GM12878 (cell line): ENCODE measurements around the gene BIRC7. TPM values are rescaled to one million over a fixed set of nuclear protein-coding genes. Genes with fewer than 3 reads are reported as not detected.

Experiments
- ATAC-seq: fragments of 200-7000 bp; cut with Tn5 transposase; 3 replicates; pipeline ENCODE4 v1.9.1; 2020; ENCODE audit warnings: mild to moderate bottlenecking, moderate library complexity
- BruUV-seq: library from RNA; stranded (reverse); fragments of 400-500 nt; replicated peaks from 2 replicates; lab custom pipeline; 2021; lab: Mats Ljungman, UMichigan
- CTCF ChIA-PET: fragments of 300-600 bp; sonication (Branson Sonifier 250); formaldehyde crosslinking; extraction: SDS; loops from one replicate; lab custom pipeline; 2021; ENCODE audit warnings: inconsistent platforms; lab: Yijun Ruan, JAX
- POLR2A ChIA-PET: fragments of 350-600 bp; formaldehyde crosslinking; extraction: SDS; loops from one replicate; lab custom pipeline; 2021; ENCODE audit warnings: inconsistent platforms; lab: Charles Lee
- RAD21 ChIA-PET: fragments of 300-600 bp; sonication (Branson Sonifier 250); formaldehyde crosslinking; loops from one replicate; lab custom pipeline; 2023; ENCODE audit warnings: antibody characterized with exemption; ENCODE audit not compliant: unreplicated experiment; lab: Charles Lee
- SMC1A ChIA-PET: fragments of 300-600 bp; sonication (Branson Sonifier 250); formaldehyde crosslinking; loops from one replicate; lab custom pipeline; 2023; ENCODE audit not compliant: unreplicated experiment, uncharacterized antibody; lab: Charles Lee
- DNase-seq: peaks from one replicate; pipeline ENCODE4 v3.0.0-alpha.2; 2011; ENCODE audit warnings: low read depth, low spot score
- FAIRE-seq: peaks from 3 replicates; lab custom pipeline; 2011; peaks lifted over from hg19 to GRCh38; lab: Jason Lieb, UNC
- H2AFZ ChIP-seq: 2 replicates; pipeline ENCODE4 v1.6.0; 2011; ENCODE audit warnings: low read depth, low read length, control low read depth; ENCODE audit not compliant: control insufficient read depth
- H3K27ac ChIP-seq: 2 replicates; pipeline ENCODE4 v1.5.1; 2011; ENCODE audit warnings: control low read depth; ENCODE audit not compliant: control insufficient read depth, insufficient read depth
- H3K27me3 ChIP-seq, 2 experiments: replicated peaks in 1 of 2; 2 replicates each; pipeline versions ENCODE4 v1.6.0 to v1.6.1; 2011; ENCODE audit warnings: low read length in 1 of 2; ENCODE audit not compliant: control insufficient read depth in 2 of 2, insufficient read depth in 2 of 2
- H3K36me3 ChIP-seq, 2 experiments: 2 replicates each; pipeline ENCODE4 v1.5.1; 2011; ENCODE audit warnings: low read length in 1 of 2; ENCODE audit not compliant: control insufficient read depth in 2 of 2, insufficient read depth in 2 of 2
- H3K4me1 ChIP-seq: 2 replicates; pipeline ENCODE4 v1.6.1; 2011; ENCODE audit warnings: mild to moderate bottlenecking, low read length, moderate library complexity, mixed read lengths; ENCODE audit not compliant: control insufficient read depth, insufficient read depth
- H3K4me2 ChIP-seq: 2 replicates; pipeline ENCODE4 v1.6.0; 2011; ENCODE audit warnings: control low read depth; ENCODE audit not compliant: control insufficient read depth, insufficient read depth
- H3K4me3 ChIP-seq: fragments of 200-600 bp; sonication (generic); 2 replicates; pipeline ENCODE4 v1.5.1; 2016
- H3K79me2 ChIP-seq: 2 replicates; pipeline ENCODE4 v1.6.0; 2011; ENCODE audit warnings: low read length; ENCODE audit not compliant: control insufficient read depth, insufficient read depth
- H3K9ac ChIP-seq: 2 replicates; pipeline ENCODE4 v1.8.0; 2011; ENCODE audit warnings: low read length, control low read depth, mixed read lengths; ENCODE audit not compliant: control insufficient read depth, insufficient read depth
- H3K9me3 ChIP-seq: replicated peaks from 3 replicates; pipeline ENCODE4 v1.5.1; 2011; ENCODE audit warnings: mild to moderate bottlenecking, low read length; ENCODE audit not compliant: control insufficient read depth, insufficient read depth
- H4K20me1 ChIP-seq: 2 replicates; pipeline ENCODE4 v1.6.0; 2011; ENCODE audit not compliant: control insufficient read depth, insufficient read depth
- CEBPB ChIP-seq, 2 experiments: fragments of 150-350 bp in 1 of 2; IDR thresholded peaks; 2 replicates each; pipeline ENCODE4 v1.6.1; 2012 to 2014; ENCODE audit warnings: low read depth in 2 of 2, low read length in 2 of 2, borderline replicate concordance in 1 of 2, inconsistent platforms in 1 of 2
- POLR2A ChIP-seq: IDR thresholded peaks from 2 replicates; pipeline ENCODE4 v1.6.1; 2011; ENCODE audit warnings: low read depth, mild to moderate bottlenecking, low read length
- WGBS: methylation state at CpG from one replicate; pipeline ENCODE4 v1.1.6; 2016; ENCODE audit warnings: low lambda C conversion rate; ENCODE audit not compliant: insufficient replicate concordance, insufficient coverage; ENCODE audit errors: missing lambda C conversion rate; 5-methylcytosine and 5-hydroxymethylcytosine counted together
- in situ Hi-C: fragments of 300-500 bp; cut with MboI; formaldehyde crosslinking; loops from 9 replicates; pipeline ENCODE4 v1.14.3; 2018; ENCODE audit warnings: mixed read lengths
- intact Hi-C: fragments of 100-400 bp; cut with micrococcal nuclease; formaldehyde crosslinking; loops from one replicate; pipeline ENCODE4 v1.14.2; 2022; ENCODE audit not compliant: unreplicated experiment
- microRNA counts: library from miRNA; unstranded; fragments of <30 nt; microRNA quantifications from one replicate; lab custom pipeline; 2016
- microRNA-seq: library from miRNA; unstranded; fragments of <30 nt; microRNA quantifications from one replicate; pipeline ENCODE4, GENCODE V29; 2018
- polyA plus RNA-seq, 11 experiments: library from polyadenylated mRNA; depleted of rRNA in 4 of 11; unstranded in 6 of 11; stranded (reverse) in 5 of 11; fragments of >200 nt; fragmentation: Nextera tagmentation in 4 of 11; fragmentation: Illumina TruSeq in 1 of 11; extraction: Ambion mirVana in 4 of 11; extraction: Trizol in 1 of 11; gene quantifications; 1 replicate in 1 of 11; 2 replicates in 10 of 11; pipeline versions ENCODE4 v1.2.1 to v1.2.3, GENCODE V29; 2011 to 2016; ENCODE audit warnings: inconsistent platforms in 2 of 11, missing spikeins in 2 of 11, low read depth in 1 of 11
- small RNA-seq: library from RNA; depleted of rRNA; stranded (forward); fragments of <200 nt; gene quantifications from one replicate; pipeline ENCODE3, GENCODE V24; 2014
- total RNA-seq, 4 experiments: library from RNA; depleted of rRNA in 3 of 4; stranded (reverse); fragments of >200 nt in 3 of 4; fragmentation: Illumina TruSeq in 1 of 4; extraction: Trizol in 1 of 4; gene quantifications; 2 replicates each; pipeline versions ENCODE4 v1.2.1 to v1.2.3, GENCODE V29; 2013 to 2021

The BIRC7 gene
- total and polyA plus RNA-seq, 10 of the 15 experiments (the other 5 are each of a cell fraction or from before 2014, with no cell fraction given), result 0.31 TPM; not detected in 9

DNA sequence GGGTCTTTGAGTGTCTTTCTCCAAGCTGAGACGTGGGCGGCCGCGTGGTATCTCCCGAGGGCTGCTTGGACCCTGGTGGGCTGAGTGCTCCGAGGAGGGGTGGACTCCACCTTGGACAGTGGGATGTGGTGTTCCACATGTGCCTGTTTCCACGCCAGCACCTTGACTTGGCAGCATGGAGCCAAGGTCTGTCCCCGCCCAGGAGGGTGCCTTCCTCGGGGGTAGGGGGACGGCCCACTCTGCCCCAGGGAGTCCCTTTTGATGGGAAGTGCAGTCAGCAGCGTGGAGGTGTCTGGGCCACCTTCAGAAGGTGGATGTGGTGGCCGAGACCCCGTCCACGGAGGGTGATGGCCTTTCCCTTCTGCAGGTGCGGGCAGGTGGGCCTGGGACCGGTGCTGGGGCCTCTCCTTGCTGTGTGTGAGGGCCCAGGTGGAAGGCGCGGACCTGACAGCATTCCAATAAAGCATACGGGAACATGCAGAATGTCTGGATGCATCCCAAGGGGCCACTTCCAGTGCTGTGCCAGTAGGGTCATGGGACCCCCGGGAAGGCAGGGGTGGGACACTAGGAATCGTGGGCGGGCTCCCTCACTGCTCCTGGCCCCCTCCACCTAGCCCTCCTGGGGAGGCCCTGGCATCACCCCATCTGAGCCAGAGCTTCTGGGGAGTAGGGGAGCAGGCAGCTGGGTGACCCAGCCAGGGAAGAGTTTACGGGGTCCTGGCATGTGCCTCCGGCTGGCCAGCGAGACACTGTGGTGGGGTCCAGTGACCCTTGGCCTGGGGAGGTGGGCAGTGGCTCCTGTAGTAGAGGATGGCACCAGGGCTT lies 53.8 kb downstream of the BIRC7 start:
- H3K4me3 ChIP-seq, result no peak overlapping the region
- no peak overlapping the region for H3K4me2 ChIP-seq
- H3K9me3 ChIP-seq, result no peaks in the 10 kb centered on the region
- no TSS peak for BruUV-seq
- CTCF ChIA-PET, result no interaction called here
- intact Hi-C loops (no loop called here), in situ Hi-C loops (no loop called here)
- no peaks in the 10 kb centered on the region for H3K4me1 ChIP-seq
- peaks cover 2 to 7% of the 10 kb centered on the region in 2 experiments for H3K36me3 ChIP-seq
- POLR2A ChIA-PET, result interaction anchor here (0.9 kb wide), 1 partner anchor 22 kb away, joined by 3 read pairs; no protein-coding TSS in a partner anchor
- RAD21 ChIA-PET, result no interaction called here
- H3K9ac ChIP-seq, result no peak overlapping the region
- no peaks in the 10 kb centered on the region for H3K79me2 ChIP-seq
- H2AFZ ChIP-seq, result no peak overlapping the region
- DNase-seq (no peak), FAIRE-seq (no peak), ATAC-seq (no peak)
- H4K20me1 ChIP-seq, result no peaks in the 10 kb centered on the region
- no peaks in the 10 kb centered on the region; a peak in 1 of 4 replicates for H3K27me3 ChIP-seq
- H3K27ac ChIP-seq, result no peak overlapping the region
- 81% methylated on average over 25 of the region's 25 CpGs for WGBS
- SMC1A ChIA-PET, result no interaction called here
- TF ChIP-seq CEBPB (IDR thresholded peaks at IDR 0.05; ENCODE audit: borderline replicate concordance in 1 of 2, low read depth in 2 of 2, low read length in 2 of 2) (no peak), POLR2A (peak; percentile 60; the same call in 1 of the 2 replicates)

MicroRNAs within 50 kb of the gene (microRNA counts, 767-probe panel; counts per million panel counts)
- microRNA hsa-miR-3196 (lab: Ali Mortazavi, UCI), result 1,346 counts per million, percentile 48 among the panel's probes with 10 or more counts

Small RNAs within 50 kb of the gene (microRNA-seq; reads per million reads assigned to microRNA genes)
- gene MIR3196 (not detected), gene MIR4326 (2.1 reads per million, percentile 6 among the genes with 10 or more reads in this experiment)

Small RNAs within 50 kb of the gene (small RNA-seq; reads per million reads assigned to genes)
- not detected for gene MIR3196
- 10.4 reads per million, percentile 95 among the genes with 10 or more reads in this experiment for gene MIR4326

Other genes with a start within 250 kb of the BIRC7 start
- not detected in 2 replicates for gene BHLHE23, start 228.9 kb upstream of the BIRC7 start, total RNA-seq (2014; rRNA removed)
- gene BHLHE23, start 228.9 kb upstream of the BIRC7 start, total RNA-seq (2014; rRNA removed; fragmentation: Illumina TruSeq; extraction: Trizol), result not detected in 2 replicates
- 0.33 TPM in 1 of 2 replicates, not detected in the other for gene BHLHE23, start 228.9 kb upstream of the BIRC7 start, total RNA-seq (2021)
- not detected in 2 replicates for gene BHLHE23, start 228.9 kb upstream of the BIRC7 start, polyA plus RNA-seq (2011; rRNA removed)
- gene BHLHE23, start 228.9 kb upstream of the BIRC7 start, polyA plus RNA-seq (2014; fragmentation: Illumina TruSeq; extraction: Trizol), result not detected in 2 replicates
- gene BHLHE23, start 228.9 kb upstream of the BIRC7 start, polyA plus RNA-seq (2014; fragmentation: Nextera tagmentation; extraction: Ambion mirVana), result not detected
- gene BHLHE23, start 228.9 kb upstream of the BIRC7 start, polyA plus RNA-seq (2014; rRNA removed), result 0.28 TPM in 1 of 2 replicates, not detected in the other
- not detected for gene BHLHE23, start 228.9 kb upstream of the BIRC7 start, polyA plus RNA-seq (2016; fragmentation: Nextera tagmentation; extraction: Ambion mirVana)
- gene YTHDF1, start 19.8 kb upstream of the BIRC7 start, total RNA-seq (2014; rRNA removed), result 19.7 and 21.6 TPM in 2 replicates
- 18.5 and 21.3 TPM in 2 replicates for gene YTHDF1, start 19.8 kb upstream of the BIRC7 start, total RNA-seq (2014; rRNA removed; fragmentation: Illumina TruSeq; extraction: Trizol)
- 36.1 and 37.8 TPM in 2 replicates for gene YTHDF1, start 19.8 kb upstream of the BIRC7 start, total RNA-seq (2021)
- gene YTHDF1, start 19.8 kb upstream of the BIRC7 start, polyA plus RNA-seq (2011; rRNA removed), result 23.2 and 27.5 TPM in 2 replicates
- gene YTHDF1, start 19.8 kb upstream of the BIRC7 start, polyA plus RNA-seq (2014; fragmentation: Illumina TruSeq; extraction: Trizol), result 23.3 and 24.7 TPM in 2 replicates
- 10 to 100 TPM; 11.4 to 14.8 TPM for gene YTHDF1, start 19.8 kb upstream of the BIRC7 start, polyA plus RNA-seq (2014; fragmentation: Nextera tagmentation; extraction: Ambion mirVana)
- 32.9 and 33.1 TPM in 2 replicates for gene YTHDF1, start 19.8 kb upstream of the BIRC7 start, polyA plus RNA-seq (2014; rRNA removed)
- 10 to 100 TPM in 1 of 2 experiments, 1 to 10 TPM in 1; 4.6 to 14.5 TPM for gene YTHDF1, start 19.8 kb upstream of the BIRC7 start, polyA plus RNA-seq (2016; fragmentation: Nextera tagmentation; extraction: Ambion mirVana)
- not detected in 2 replicates for gene NKAIN4, start 18.6 kb downstream of the BIRC7 start, total RNA-seq (2014; rRNA removed)
- not detected in 2 replicates for gene NKAIN4, start 18.6 kb downstream of the BIRC7 start, total RNA-seq (2014; rRNA removed; fragmentation: Illumina TruSeq; extraction: Trizol)
- not detected in 2 replicates for gene NKAIN4, start 18.6 kb downstream of the BIRC7 start, total RNA-seq (2021)
- gene NKAIN4, start 18.6 kb downstream of the BIRC7 start, polyA plus RNA-seq (2011; rRNA removed), result not detected in 2 replicates
- gene NKAIN4, start 18.6 kb downstream of the BIRC7 start, polyA plus RNA-seq (2014; fragmentation: Illumina TruSeq; extraction: Trizol), result not detected in 2 replicates
- gene NKAIN4, start 18.6 kb downstream of the BIRC7 start, polyA plus RNA-seq (2014; fragmentation: Nextera tagmentation; extraction: Ambion mirVana), result not detected
- not detected in 2 replicates for gene NKAIN4, start 18.6 kb downstream of the BIRC7 start, polyA plus RNA-seq (2014; rRNA removed)
- under 1 TPM in 1 of 2 experiments, not detected in 1; 0.11 TPM for gene NKAIN4, start 18.6 kb downstream of the BIRC7 start, polyA plus RNA-seq (2016; fragmentation: Nextera tagmentation; extraction: Ambion mirVana)
- gene ARFGAP1, start 36.9 kb downstream of the BIRC7 start, total RNA-seq (2014; rRNA removed), result 32.1 and 40.5 TPM in 2 replicates
- gene ARFGAP1, start 36.9 kb downstream of the BIRC7 start, total RNA-seq (2014; rRNA removed; fragmentation: Illumina TruSeq; extraction: Trizol), result 15.6 and 16.9 TPM in 2 replicates
- 67.4 and 79.9 TPM in 2 replicates for gene ARFGAP1, start 36.9 kb downstream of the BIRC7 start, total RNA-seq (2021)
- gene ARFGAP1, start 36.9 kb downstream of the BIRC7 start, polyA plus RNA-seq (2011; rRNA removed), result 19.2 and 26.1 TPM in 2 replicates
- 6.8 and 15.9 TPM in 2 replicates for gene ARFGAP1, start 36.9 kb downstream of the BIRC7 start, polyA plus RNA-seq (2014; fragmentation: Illumina TruSeq; extraction: Trizol)
- gene ARFGAP1, start 36.9 kb downstream of the BIRC7 start, polyA plus RNA-seq (2014; fragmentation: Nextera tagmentation; extraction: Ambion mirVana), result 1 to 10 TPM in 1 of 2 experiments, under 1 TPM in 1; 0.45 to 1.5 TPM
- 56.4 and 58.9 TPM in 2 replicates for gene ARFGAP1, start 36.9 kb downstream of the BIRC7 start, polyA plus RNA-seq (2014; rRNA removed)
- 10 to 100 TPM; 35.6 to 36.6 TPM for gene ARFGAP1, start 36.9 kb downstream of the BIRC7 start, polyA plus RNA-seq (2016; fragmentation: Nextera tagmentation; extraction: Ambion mirVana)
- gene COL20A1, start 57.3 kb downstream of the BIRC7 start, total RNA-seq (2014; rRNA removed), result not detected in 2 replicates
- not detected in 2 replicates for gene COL20A1, start 57.3 kb downstream of the BIRC7 start, total RNA-seq (2014; rRNA removed; fragmentation: Illumina TruSeq; extraction: Trizol)
- not detected in 2 replicates for gene COL20A1, start 57.3 kb downstream of the BIRC7 start, total RNA-seq (2021)
- not detected in 2 replicates for gene COL20A1, start 57.3 kb downstream of the BIRC7 start, polyA plus RNA-seq (2011; rRNA removed)
- gene COL20A1, start 57.3 kb downstream of the BIRC7 start, polyA plus RNA-seq (2014; fragmentation: Illumina TruSeq; extraction: Trizol), result not detected in 2 replicates
- not detected for gene COL20A1, start 57.3 kb downstream of the BIRC7 start, polyA plus RNA-seq (2014; fragmentation: Nextera tagmentation; extraction: Ambion mirVana)
- gene COL20A1, start 57.3 kb downstream of the BIRC7 start, polyA plus RNA-seq (2014; rRNA removed), result not detected in 2 replicates
- not detected for gene COL20A1, start 57.3 kb downstream of the BIRC7 start, polyA plus RNA-seq (2016; fragmentation: Nextera tagmentation; extraction: Ambion mirVana)
- 0.06 TPM in 1 of 2 replicates, not detected in the other for gene CHRNA4, start 125.4 kb downstream of the BIRC7 start, total RNA-seq (2014; rRNA removed)
- gene CHRNA4, start 125.4 kb downstream of the BIRC7 start, total RNA-seq (2014; rRNA removed; fragmentation: Illumina TruSeq; extraction: Trizol), result not detected in 2 replicates
- gene CHRNA4, start 125.4 kb downstream of the BIRC7 start, total RNA-seq (2021), result 0.21 and 0.41 TPM in 2 replicates
- not detected in 2 replicates for gene CHRNA4, start 125.4 kb downstream of the BIRC7 start, polyA plus RNA-seq (2011; rRNA removed)
- gene CHRNA4, start 125.4 kb downstream of the BIRC7 start, polyA plus RNA-seq (2014; fragmentation: Illumina TruSeq; extraction: Trizol), result 0.04 TPM in 1 of 2 replicates, not detected in the other
- not detected for gene CHRNA4, start 125.4 kb downstream of the BIRC7 start, polyA plus RNA-seq (2014; fragmentation: Nextera tagmentation; extraction: Ambion mirVana)
- 0.04 and 0.06 TPM in 2 replicates for gene CHRNA4, start 125.4 kb downstream of the BIRC7 start, polyA plus RNA-seq (2014; rRNA removed)
- gene CHRNA4, start 125.4 kb downstream of the BIRC7 start, polyA plus RNA-seq (2016; fragmentation: Nextera tagmentation; extraction: Ambion mirVana), result under 1 TPM in 1 of 2 experiments, not detected in 1; 0.13 TPM
- gene KCNQ2, start 236.8 kb downstream of the BIRC7 start, total RNA-seq (2014; rRNA removed), result not detected in 2 replicates
- not detected in 2 replicates for gene KCNQ2, start 236.8 kb downstream of the BIRC7 start, total RNA-seq (2014; rRNA removed; fragmentation: Illumina TruSeq; extraction: Trizol)
- gene KCNQ2, start 236.8 kb downstream of the BIRC7 start, total RNA-seq (2021), result 0.49 TPM in 1 of 2 replicates, not detected in the other
- 0.26 TPM in 1 of 2 replicates, not detected in the other for gene KCNQ2, start 236.8 kb downstream of the BIRC7 start, polyA plus RNA-seq (2011; rRNA removed)
- not detected in 2 replicates for gene KCNQ2, start 236.8 kb downstream of the BIRC7 start, polyA plus RNA-seq (2014; fragmentation: Illumina TruSeq; extraction: Trizol)
- not detected for gene KCNQ2, start 236.8 kb downstream of the BIRC7 start, polyA plus RNA-seq (2014; fragmentation: Nextera tagmentation; extraction: Ambion mirVana)
- 0.05 and 0.06 TPM in 2 replicates for gene KCNQ2, start 236.8 kb downstream of the BIRC7 start, polyA plus RNA-seq (2014; rRNA removed)
- not detected for gene KCNQ2, start 236.8 kb downstream of the BIRC7 start, polyA plus RNA-seq (2016; fragmentation: Nextera tagmentation; extraction: Ambion mirVana)